HCT116 (cell line): ENCODE measurements around the gene HPCA. TPM values are rescaled to one million over a fixed set of nuclear protein-coding genes. Genes with fewer than 3 reads are reported as not detected.

Source experiments
- ATAC-seq: fragments of 200-7000 bp; cut with Tn5 transposase; 2 replicates; pipeline ENCODE4 v1.9.1; 2020; ENCODE audit warnings: mild to moderate bottlenecking, moderate library complexity
- BruUV-seq: library from RNA; stranded (reverse); fragments of 400-500 nt; replicated peaks from 2 replicates; lab custom pipeline; 2021; lab: Mats Ljungman, UMichigan
- CTCF ChIA-PET: fragments of 300-600 bp; sonication (Branson Sonifier 250); formaldehyde crosslinking; loops from one replicate; lab custom pipeline; 2021; ENCODE audit warnings: antibody characterized with exemption; lab: Charles Lee
- POLR2A ChIA-PET: fragments of 300-600, 350-600 bp; sonication (Branson Sonifier 250); formaldehyde crosslinking; loops from one replicate; lab custom pipeline; 2021; ENCODE audit warnings: antibody characterized with exemption; lab: Charles Lee
- RAD21 ChIA-PET, 2 experiments: fragments of 300-600 bp; sonication (Branson Sonifier 250); formaldehyde crosslinking; loops; one replicate each; lab custom pipeline; 2023; ENCODE audit warnings: low total read pairs in 2 of 2; ENCODE audit not compliant: uncharacterized antibody in 2 of 2, unreplicated experiment in 2 of 2, low non-redundant PET in 1 of 2; lab: Charles Lee
- DNase-seq: peaks from one replicate; pipeline ENCODE4 v3.0.0-alpha.2; 2010; ENCODE audit warnings: low read depth, low spot score
- H2AFZ ChIP-seq: fragments of 200-600 bp; shearing (Covaris generic), sonication (generic); 2 replicates; pipeline ENCODE4 v1.6.1; 2017; ENCODE audit warnings: low read depth, mixed run types, mixed read lengths, antibody characterized with exemption, low read length; ENCODE audit not compliant: poor library complexity, severe bottlenecking
- H3K27ac ChIP-seq: 2 replicates; pipeline ENCODE4 v1.5.1; 2012; ENCODE audit warnings: low read depth, low read length
- H3K27me3 ChIP-seq: fragments of 200-600 bp; sonication (generic); 2 replicates; pipeline ENCODE4 v1.6.1; 2016; ENCODE audit warnings: mixed run types, low read length, mixed read lengths; ENCODE audit not compliant: insufficient read depth
- H3K36me3 ChIP-seq, 2 experiments: fragments of 200-500 bp in 1 of 2; fragments of 200-600 bp in 1 of 2; sonication (Bioruptor generic) in 1 of 2; sonication (generic) in 1 of 2; 2 replicates each; pipeline versions ENCODE4 v1.5.1 to v1.6.1; 2014 to 2016; ENCODE audit warnings: low read length in 2 of 2, inconsistent platforms in 1 of 2, mixed read lengths in 1 of 2, mixed run types in 1 of 2; ENCODE audit not compliant: insufficient read depth in 2 of 2, control insufficient read depth in 1 of 2
- H3K4me1 ChIP-seq, 2 experiments: fragments of 200-600 bp in 1 of 2; sonication (generic) in 1 of 2; 2 replicates each; pipeline versions ENCODE4 v1.5.1 to v1.6.1; 2012 to 2017; ENCODE audit warnings: low read length in 2 of 2, inconsistent platforms in 1 of 2, mild to moderate bottlenecking in 1 of 2, mixed read lengths in 1 of 2, mixed run types in 1 of 2, moderate library complexity in 1 of 2; ENCODE audit not compliant: insufficient read depth in 2 of 2, control insufficient read depth in 1 of 2
- H3K4me2 ChIP-seq: fragments of 200-600 bp; sonication (generic); 2 replicates; pipeline ENCODE4 v1.6.1; 2017; ENCODE audit warnings: mixed run types, low read length, mixed read lengths
- H3K4me3 ChIP-seq, 2 experiments: fragments of 200-600 bp in 1 of 2; sonication (generic) in 1 of 2; replicated peaks in 1 of 2; 2 replicates each; pipeline ENCODE4 v1.5.1; 2011 to 2016; ENCODE audit warnings: low read length in 2 of 2, control low read depth in 1 of 2, low read depth in 1 of 2, mild to moderate bottlenecking in 1 of 2, mixed read lengths in 1 of 2, mixed run types in 1 of 2
- H3K79me2 ChIP-seq: fragments of 200-600 bp; sonication (generic); 2 replicates; pipeline ENCODE4 v1.6.1; 2017; ENCODE audit warnings: mild to moderate bottlenecking, mixed run types, low read length, moderate library complexity, mixed read lengths; ENCODE audit not compliant: insufficient read depth
- H3K9ac ChIP-seq: fragments of 200-600 bp; sonication (generic); 2 replicates; pipeline ENCODE4 v1.6.1; 2016; ENCODE audit warnings: low read length, mixed read lengths
- H3K9me2 ChIP-seq: fragments of 200-600 bp; sonication (generic), shearing (Covaris generic); 2 replicates; pipeline ENCODE4 v1.6.1; 2017; ENCODE audit warnings: mixed run types, mild to moderate bottlenecking, moderate library complexity; ENCODE audit not compliant: insufficient read depth
- H3K9me3 ChIP-seq, 2 experiments: fragments of 200-500 bp in 1 of 2; fragments of 200-600 bp in 1 of 2; sonication (Bioruptor generic) in 1 of 2; sonication (generic) in 1 of 2; 2 replicates each; pipeline ENCODE4 v1.6.1; 2014 to 2017; ENCODE audit warnings: low read length in 2 of 2, mixed read lengths in 2 of 2, inconsistent platforms in 1 of 2, low read depth in 1 of 2, mild to moderate bottlenecking in 1 of 2, mixed run types in 1 of 2, moderate library complexity in 1 of 2; ENCODE audit not compliant: control insufficient read depth in 1 of 2, insufficient read depth in 1 of 2
- H4K20me1 ChIP-seq: fragments of 200-600 bp; sonication (generic), shearing (Covaris generic); 2 replicates; pipeline ENCODE4 v1.6.1; 2017; ENCODE audit warnings: mixed run types, mild to moderate bottlenecking, moderate library complexity; ENCODE audit not compliant: insufficient read depth
- EGR1 ChIP-seq: IDR thresholded peaks from 2 replicates; pipeline ENCODE4 v1.6.1; 2012; ENCODE audit warnings: low read depth
- ELF1 ChIP-seq: IDR thresholded peaks from 2 replicates; pipeline ENCODE4 v1.6.1; 2012; ENCODE audit warnings: low read depth, borderline replicate concordance
- EZH2 ChIP-seq: fragments of 200-600 bp; sonication (generic); IDR thresholded peaks from 2 replicates; pipeline ENCODE4 v1.6.1; 2017; ENCODE audit warnings: antibody characterized with exemption, mixed run types
- EZH2phosphoT487 ChIP-seq: fragments of 200-600 bp; IDR thresholded peaks from 2 replicates; pipeline ENCODE4 v1.6.1; 2018; ENCODE audit warnings: antibody characterized with exemption, borderline replicate concordance
- SIN3A ChIP-seq: IDR thresholded peaks from 2 replicates; pipeline ENCODE4 v1.6.1; 2012; ENCODE audit warnings: low read depth
- SP1 ChIP-seq: IDR thresholded peaks from 2 replicates; pipeline ENCODE4 v1.6.1; 2012; ENCODE audit warnings: low read depth
- SRF ChIP-seq: IDR thresholded peaks from 2 replicates; pipeline ENCODE4 v1.6.1; 2012; ENCODE audit warnings: low read depth
- ZFX ChIP-seq: fragments of 450-650 bp; IDR thresholded peaks from 2 replicates; pipeline ENCODE4 v1.6.1; 2017
- intact Hi-C: fragments of 100-400 bp; cut with micrococcal nuclease; formaldehyde crosslinking; loops from 2 replicates; pipeline ENCODE4 v1.10.0; 2022
- total RNA-seq: library from RNA; stranded (reverse); gene quantifications from one replicate; pipeline ENCODE4 v1.2.1, GENCODE V29; 2021; ENCODE audit not compliant: unreplicated experiment
- TF ChIP-seq, protein P1 (sequence below), 3 experiments: fragments of 200-600 bp in 1 of 3; sonication (generic) in 1 of 3; IDR thresholded peaks in 2 of 3; conservative IDR thresholded peaks in 1 of 3; 2 replicates each; pipeline ENCODE4 v1.5.1; 2012 to 2017; ENCODE audit warnings: low read depth in 2 of 3, low read length in 2 of 3, antibody characterized with exemption in 1 of 3, borderline replicate concordance in 1 of 3, control low read depth in 1 of 3, mild to moderate bottlenecking in 1 of 3, mixed read lengths in 1 of 3, mixed run types in 1 of 3, moderate library complexity in 1 of 3; ENCODE audit not compliant: insufficient read depth in 1 of 3
- TF ChIP-seq, protein P2 (sequence below): IDR thresholded peaks from 2 replicates; pipeline ENCODE4 v1.6.1; 2012

The HPCA gene
- total RNA-seq, 1 experiment from 2014 or later = 0.15 TPM

GRCh38 chr1:32883338-32884031, 2.8 kb upstream of the HPCA start (continued):
- TF ChIP-seq EZH2phosphoT487 (no peak), SRF (no peak), ELF1 (no peak), SP1 (no peak), SIN3A (no peak)
- TF ChIP-seq, protein P1, sequence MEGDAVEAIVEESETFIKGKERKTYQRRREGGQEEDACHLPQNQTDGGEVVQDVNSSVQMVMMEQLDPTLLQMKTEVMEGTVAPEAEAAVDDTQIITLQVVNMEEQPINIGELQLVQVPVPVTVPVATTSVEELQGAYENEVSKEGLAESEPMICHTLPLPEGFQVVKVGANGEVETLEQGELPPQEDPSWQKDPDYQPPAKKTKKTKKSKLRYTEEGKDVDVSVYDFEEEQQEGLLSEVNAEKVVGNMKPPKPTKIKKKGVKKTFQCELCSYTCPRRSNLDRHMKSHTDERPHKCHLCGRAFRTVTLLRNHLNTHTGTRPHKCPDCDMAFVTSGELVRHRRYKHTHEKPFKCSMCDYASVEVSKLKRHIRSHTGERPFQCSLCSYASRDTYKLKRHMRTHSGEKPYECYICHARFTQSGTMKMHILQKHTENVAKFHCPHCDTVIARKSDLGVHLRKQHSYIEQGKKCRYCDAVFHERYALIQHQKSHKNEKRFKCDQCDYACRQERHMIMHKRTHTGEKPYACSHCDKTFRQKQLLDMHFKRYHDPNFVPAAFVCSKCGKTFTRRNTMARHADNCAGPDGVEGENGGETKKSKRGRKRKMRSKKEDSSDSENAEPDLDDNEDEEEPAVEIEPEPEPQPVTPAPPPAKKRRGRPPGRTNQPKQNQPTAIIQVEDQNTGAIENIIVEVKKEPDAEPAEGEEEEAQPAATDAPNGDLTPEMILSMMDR (IDR thresholded peaks at IDR 0.05 in 2 of 3, conservative IDR thresholded peaks at IDR 0.05 in 1 of 3; ENCODE audit: borderline replicate concordance in 1 of 3, insufficient read depth in 1 of 3, low read depth in 2 of 3, low read length in 2 of 3) = no peak
- TF ChIP-seq, protein P2, sequence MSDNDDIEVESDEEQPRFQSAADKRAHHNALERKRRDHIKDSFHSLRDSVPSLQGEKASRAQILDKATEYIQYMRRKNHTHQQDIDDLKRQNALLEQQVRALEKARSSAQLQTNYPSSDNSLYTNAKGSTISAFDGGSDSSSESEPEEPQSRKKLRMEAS = no peak

GRCh38 chr1:32884032-32884372, 2.3 kb upstream of the HPCA start:
- RAD21 ChIA-PET = no interaction called here
- no peak overlapping the region for H3K27ac ChIP-seq
- no peak for TF ChIP-seq ZFX
- no peak for TF ChIP-seq EGR1
- TF ChIP-seq EZH2 = no peak
- H3K4me3 ChIP-seq = no peak overlapping the region
- H3K36me3 ChIP-seq = no peaks in the 10 kb centered on the region
- H3K9me3 ChIP-seq = no peaks in the 10 kb centered on the region
- DNase-seq (no peak), ATAC-seq (no peak)
- H3K79me2 ChIP-seq = no peaks in the 10 kb centered on the region
- no peaks in the 10 kb centered on the region for H3K27me3 ChIP-seq
- H3K4me2 ChIP-seq = no peak overlapping the region
- no peaks in the 10 kb centered on the region for H4K20me1 ChIP-seq
- CTCF ChIA-PET = no interaction called here
- H3K4me1 ChIP-seq = peaks cover 0 to 5% of the 10 kb centered on the region in 2 experiments; a peak in 1 of 4 replicates
- no peaks in the 10 kb centered on the region for H3K9me2 ChIP-seq
- no peak overlapping the region for H2AFZ ChIP-seq
- POLR2A ChIA-PET = no interaction called here
- no peak overlapping the region for H3K9ac ChIP-seq
- intact Hi-C loops = no loop called here
- BruUV-seq = no TSS peak
